A673 (cell line): Measurements from ENCODE around the gene GPC6. TPM values are rescaled to one million over a fixed set of nuclear protein-coding genes. Genes with fewer than 3 reads are reported as not detected.
A peak's percentile ranks its signal among the peaks of the same experiment; 100 is the strongest.

Experiments used
- BruUV-seq: library from RNA; stranded (reverse); fragments of 400-500 nt; replicated peaks from 2 replicates; lab custom pipeline; 2021; lab: Mats Ljungman, UMichigan
- CTCF ChIA-PET: fragments of 300-600 bp; sonication (Branson Sonifier 250); formaldehyde crosslinking; loops from one replicate; lab custom pipeline; 2022; ENCODE audit warnings: antibody characterized with exemption; lab: Charles Lee
- POLR2A ChIA-PET: fragments of 300-600 bp; sonication (Branson Sonifier 250); formaldehyde crosslinking; loops from one replicate; lab custom pipeline; 2022; ENCODE audit warnings: antibody characterized with exemption; ENCODE audit not compliant: low non-redundant PET; lab: Charles Lee
- DNase-seq: peaks from one replicate; pipeline ENCODE4 v3.0.0-alpha.2; 2015; ENCODE audit warnings: low spot score
- H3K27ac ChIP-seq: fragments of 200-600 bp; sonication (generic); 2 replicates; pipeline ENCODE4 v1.5.1; 2016; ENCODE audit warnings: mixed run types, low read depth, mild to moderate bottlenecking, mixed read lengths, antibody characterized with exemption, low read length; ENCODE audit not compliant: poor library complexity, severe bottlenecking
- H3K27me3 ChIP-seq: fragments of 200-600 bp; sonication (generic); replicated peaks from 2 replicates; pipeline ENCODE4 v1.6.1; 2017; ENCODE audit warnings: mixed run types, low read depth, mild to moderate bottlenecking, mixed read lengths, antibody characterized with exemption, low read length; ENCODE audit not compliant: insufficient read depth, poor library complexity
- H3K36me3 ChIP-seq: fragments of 200-600 bp; sonication (generic); 2 replicates; pipeline ENCODE4 v1.6.1; 2016; ENCODE audit warnings: mixed run types, mild to moderate bottlenecking, mixed read lengths, antibody characterized with exemption, low read length; ENCODE audit not compliant: insufficient read depth, poor library complexity, severe bottlenecking
- H3K4me1 ChIP-seq: fragments of 200-600 bp; sonication (generic); 2 replicates; pipeline ENCODE4 v1.6.1; 2017; ENCODE audit warnings: mixed run types, mild to moderate bottlenecking, mixed read lengths, antibody characterized with exemption, low read length; ENCODE audit not compliant: insufficient read depth, poor library complexity, severe bottlenecking
- H3K4me3 ChIP-seq: fragments of 200-600 bp; sonication (generic); 2 replicates; pipeline ENCODE4 v1.5.1; 2016; ENCODE audit warnings: low read depth, mixed run types, mild to moderate bottlenecking, mixed read lengths, low read length; ENCODE audit not compliant: poor library complexity, severe bottlenecking
- H3K9me3 ChIP-seq: fragments of 200-600 bp; sonication (generic); 2 replicates; pipeline ENCODE4 v1.6.1; 2016; ENCODE audit warnings: mixed run types, low read depth, mild to moderate bottlenecking, mixed read lengths, antibody characterized with exemption, low read length; ENCODE audit not compliant: poor library complexity, severe bottlenecking
- CTCF ChIP-seq: fragments of 300-800, 200-600 bp; sonication (generic); conservative IDR thresholded peaks from 2 replicates; pipeline ENCODE4 v1.5.1; 2017; ENCODE audit warnings: low read depth, mild to moderate bottlenecking, antibody characterized with exemption, low read length, moderate library complexity, mixed read lengths
- EZH2 ChIP-seq: fragments of 200-600 bp; sonication (generic); IDR thresholded peaks from 2 replicates; pipeline ENCODE4 v1.6.1; 2017; ENCODE audit warnings: borderline replicate concordance, low read depth, mild to moderate bottlenecking, mixed read lengths, antibody characterized with exemption, low read length; ENCODE audit not compliant: poor library complexity, severe bottlenecking
- intact Hi-C: fragments of 100-400 bp; cut with micrococcal nuclease; formaldehyde crosslinking; loops from one replicate; pipeline ENCODE4 v1.10.0; 2022; ENCODE audit not compliant: unreplicated experiment
- total RNA-seq: library from RNA; stranded (reverse); gene quantifications from 2 replicates; pipeline ENCODE4 v1.2.3, GENCODE V29; 2021

Gene GPC6
- total RNA-seq, 1 experiment from 2014 or later, result 23.3 TPM

GRCh38 chr13:93496985-93497673 lies 270.5 kb downstream of the GPC6 start:
- BruUV-seq, result no TSS peak
- Histone ChIP-seq H3K4me1 (peaks cover 37% of the 10 kb centered on the region), H3K36me3 (no peaks in the 10 kb centered on the region), H3K27ac (peak overlapping the region; percentile 40), H3K27me3 (no peaks in the 10 kb centered on the region), H3K9me3 (no peaks in the 10 kb centered on the region), H3K4me3 (peak overlapping the region; percentile 27)
- TF ChIP-seq EZH2 (no peak), CTCF (no peak)
- ChIA-PET POLR2A (no interaction called here), CTCF (no interaction called here)
- intact Hi-C loops, result no loop called here
- DNase-seq, result peak; percentile 97

GRCh38 chr13:93499991-93500390 lies 273.4 kb downstream of the GPC6 start:
- BruUV-seq, result no TSS peak

GRCh38 chr13:93502071-93502470 lies 275.5 kb downstream of the GPC6 start:
- H3K4me1 ChIP-seq, result peaks cover 41% of the 10 kb centered on the region
- ChIA-PET CTCF (no interaction called here), POLR2A (no interaction called here)
- intact Hi-C loops, result no loop called here
- no peaks in the 10 kb centered on the region for H3K36me3 ChIP-seq
- TF ChIP-seq EZH2, result no peak
- TF ChIP-seq CTCF, result no peak
- BruUV-seq, result no TSS peak
- DNase-seq, result no peak
- no peak overlapping the region for H3K4me3 ChIP-seq
- H3K27ac ChIP-seq, result no peak overlapping the region
- no peaks in the 10 kb centered on the region for H3K9me3 ChIP-seq
- H3K27me3 ChIP-seq, result no peaks in the 10 kb centered on the region

More at GRCh38 chr13:93499991-93500390, 273.4 kb downstream of the GPC6 start:
- no peaks in the 10 kb centered on the region for H3K27me3 ChIP-seq
- no peak for TF ChIP-seq EZH2
- no peak for TF ChIP-seq CTCF
- DNase-seq, result peak; percentile 27
- H3K4me1 ChIP-seq, result peaks cover 38% of the 10 kb centered on the region
- ChIA-PET CTCF (no interaction called here), POLR2A (no interaction called here)
- H3K9me3 ChIP-seq, result no peaks in the 10 kb centered on the region
- no peak overlapping the region for H3K4me3 ChIP-seq
- intact Hi-C loops, result no loop called here
- H3K27ac ChIP-seq, result no peak overlapping the region
- no peaks in the 10 kb centered on the region for H3K36me3 ChIP-seq
